OCI-LY3 (cell line): Measurements from ENCODE around the gene C1orf87.

Experiments
- CTCF ChIP-seq: fragments of 200-600, 300-600 bp; sonication (generic); IDR thresholded peaks from 2 replicates; pipeline ENCODE4 v1.5.1; 2014; ENCODE audit warnings: antibody characterized with exemption, low read length, low read depth
- EZH2phosphoT487 ChIP-seq: fragments of 200-600 bp; shearing (Covaris generic); IDR thresholded peaks from 2 replicates; pipeline ENCODE4 v1.6.1; 2018; ENCODE audit warnings: antibody characterized with exemption, mixed run types, low read depth

- no peak for TF ChIP-seq CTCF
- TF ChIP-seq EZH2phosphoT487, result no peak
Observed at GRCh38 chr1:60066001-60066400, 7.6 kb downstream of the C1orf87 start.
